CD1c-positive myeloid dendritic cell (primary cell): ENCODE data around the gene RXRA.
"Not testable (repeated sequence)": the region's sequence is repeated elsewhere in the genome, so short reads cannot be mapped to it uniquely, and the experiment has no call there.

ENCODE experiments used
- DNase-seq: peaks from one replicate; pipeline ENCODE4 v3.0.0-alpha.2; 2016; ENCODE audit errors: extremely low spot score

Gene RXRA

DNA sequence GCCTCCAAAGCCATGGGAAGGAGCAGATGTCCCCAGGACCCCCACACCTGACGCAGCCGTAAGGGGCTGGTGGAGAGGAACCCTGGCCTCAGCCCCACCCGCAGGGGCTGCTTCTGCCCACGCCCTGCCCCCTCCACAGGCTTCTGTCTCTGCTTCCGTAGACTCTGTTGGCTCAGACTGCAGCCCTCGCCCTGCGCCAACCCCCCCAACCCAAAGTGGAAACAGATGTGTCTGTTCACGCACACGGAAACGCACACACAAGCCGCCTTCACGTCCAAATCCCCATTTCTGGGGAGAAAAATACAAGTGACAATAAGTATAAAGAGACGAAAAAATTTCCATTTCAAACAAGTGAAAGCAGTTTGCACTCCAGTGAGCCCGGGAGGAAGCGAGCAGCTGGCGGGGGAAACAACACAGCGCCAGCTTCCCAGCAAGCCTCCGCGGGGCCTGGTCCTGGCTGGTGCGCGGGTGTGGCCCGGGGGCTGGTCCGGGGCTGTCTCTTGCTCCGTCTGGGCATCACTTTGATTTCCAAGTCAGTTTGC lies 32.6 kb upstream of the RXRA start:
- peak; percentile 38 for DNase-seq

DNA sequence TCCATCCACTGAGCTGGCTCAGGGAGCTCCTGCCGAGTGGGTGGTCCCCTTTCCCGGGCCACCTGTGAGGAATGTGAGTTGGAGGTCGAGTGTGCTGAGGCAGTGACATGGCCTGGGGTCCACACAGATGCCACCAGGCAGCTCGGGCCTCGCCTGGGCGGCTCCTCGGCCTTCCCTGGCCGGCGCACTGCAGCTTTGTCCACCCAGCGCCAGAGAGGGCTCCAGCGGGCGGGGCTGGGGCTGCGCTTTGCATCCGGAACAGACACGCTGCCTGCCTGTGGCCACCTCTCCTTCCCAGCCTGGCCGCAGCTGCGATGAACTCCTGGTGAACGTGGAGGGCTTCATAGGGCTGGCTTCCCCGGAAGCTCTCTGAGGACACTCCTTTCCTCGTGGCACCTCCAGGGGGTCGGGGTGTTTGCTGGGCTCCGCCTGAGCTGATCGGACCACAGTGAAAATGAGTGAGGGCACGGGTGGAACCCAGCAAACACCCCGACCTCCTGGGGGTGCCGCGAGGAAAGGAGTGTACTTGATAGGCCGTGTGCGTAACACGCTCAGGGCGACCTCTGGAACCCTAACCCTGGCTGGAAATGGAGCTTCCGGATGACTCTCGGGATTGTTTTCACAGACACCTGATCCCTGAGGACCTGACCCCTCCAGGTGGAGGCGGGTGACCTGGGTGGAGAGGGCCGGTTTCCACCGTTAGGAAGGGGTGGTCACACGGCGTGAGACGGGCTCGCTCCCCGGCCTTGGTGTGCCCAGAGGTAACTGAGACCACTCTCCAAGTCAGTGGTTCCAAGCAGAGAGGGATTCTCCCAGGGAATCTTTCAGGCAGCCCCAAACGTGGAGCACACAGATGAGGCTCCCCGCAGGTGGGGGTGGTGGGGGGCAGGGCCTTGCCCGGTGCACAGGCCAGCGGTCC lies 31.8 kb upstream of the RXRA start:
- DNase-seq, result no peak

DNA sequence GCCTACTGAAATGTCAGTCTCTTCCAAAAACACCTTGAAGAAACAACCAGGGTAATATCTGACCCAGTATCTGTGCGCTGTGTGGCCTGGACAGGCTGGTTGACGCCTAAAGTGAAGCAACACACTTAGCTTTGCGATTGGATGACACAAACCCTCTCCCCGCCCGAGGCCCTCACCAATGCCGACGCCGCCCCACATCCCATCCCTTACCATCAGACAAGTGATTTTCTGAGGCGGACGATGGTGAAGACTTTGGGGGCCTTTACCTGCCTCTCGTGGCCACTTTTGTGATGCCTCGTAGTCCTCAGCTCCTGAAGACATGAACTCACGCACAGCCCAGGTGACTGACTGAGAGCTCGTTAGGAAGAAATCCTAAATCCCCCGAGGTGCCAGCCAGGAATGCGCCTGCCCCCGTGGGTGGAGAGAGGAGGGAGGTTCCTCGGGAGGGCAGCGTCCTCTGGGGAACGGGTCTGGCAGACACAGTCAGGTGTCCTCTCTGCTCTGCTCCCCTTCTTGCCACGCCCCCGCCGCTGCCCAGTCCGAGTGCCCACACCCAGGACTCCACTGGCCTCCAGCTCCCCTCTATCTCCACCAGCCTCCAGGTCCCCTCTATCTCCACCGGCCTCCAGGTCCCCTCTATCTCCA lies 31.0 kb upstream of the RXRA start:
- DNase-seq, result no peak

DNA sequence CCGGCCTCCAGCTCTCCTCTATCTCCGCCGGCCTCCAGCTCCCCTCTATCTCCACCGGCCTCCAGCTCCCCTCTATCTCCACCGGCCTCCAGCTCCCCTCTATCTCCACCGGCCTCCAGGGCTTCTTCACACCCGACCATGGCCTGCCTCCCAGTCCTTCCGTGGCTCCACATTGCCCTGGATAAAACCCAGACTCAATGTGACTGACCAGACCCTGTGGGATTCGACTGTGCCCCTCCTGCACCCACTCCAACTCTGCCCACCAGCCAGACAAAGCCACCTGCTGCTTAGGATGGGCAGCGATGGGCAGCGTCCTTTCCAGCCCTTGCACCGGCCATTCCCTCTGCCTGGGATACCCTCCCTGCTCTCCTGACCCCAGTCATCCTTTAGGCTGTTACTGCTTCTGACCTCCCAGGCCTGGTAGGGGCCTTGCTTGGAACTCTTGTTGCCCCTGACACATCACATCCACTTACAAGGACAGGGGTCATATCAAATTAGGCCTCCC lies 30.5 kb upstream of the RXRA start:
- no peak for DNase-seq

DNA sequence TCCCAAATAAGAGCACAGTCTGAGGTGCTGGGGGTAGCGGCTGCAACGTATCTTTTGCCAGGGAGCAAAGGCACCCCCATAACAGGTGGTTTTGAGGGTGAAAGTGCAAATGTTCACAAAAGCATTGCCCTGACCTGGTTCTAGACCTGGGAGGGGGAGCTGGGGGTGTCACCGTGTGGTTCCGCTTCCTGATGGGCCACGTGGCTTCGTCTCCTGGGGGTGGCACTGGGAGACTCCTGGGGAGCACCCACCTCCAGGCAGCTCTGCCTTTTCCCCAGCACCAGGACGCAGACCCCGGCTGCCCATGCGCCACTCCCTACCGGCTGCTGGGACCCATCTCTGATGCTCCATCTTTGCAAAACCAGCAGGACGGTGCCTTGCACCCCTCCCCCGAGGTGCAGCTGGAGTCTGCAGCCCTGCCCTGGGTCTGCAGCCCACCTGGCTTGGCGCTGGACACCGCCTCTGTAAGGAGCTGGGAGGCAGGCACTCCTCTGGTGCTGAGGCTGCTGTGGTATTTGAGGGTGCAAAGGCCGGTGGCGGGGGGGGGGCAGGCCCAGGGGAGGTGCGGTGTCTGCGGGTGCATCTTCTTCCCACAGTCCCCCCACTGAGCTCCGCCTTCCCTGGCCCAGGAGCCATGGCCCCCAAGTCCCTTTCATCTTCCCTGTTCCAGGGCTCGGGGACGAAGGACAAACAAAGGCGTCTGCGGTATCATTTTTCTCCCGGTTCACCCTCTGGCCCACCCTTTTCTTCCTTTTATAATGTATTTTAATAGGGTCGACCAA lies 29.8 kb upstream of the RXRA start:
- DNase-seq, result no peak

DNA sequence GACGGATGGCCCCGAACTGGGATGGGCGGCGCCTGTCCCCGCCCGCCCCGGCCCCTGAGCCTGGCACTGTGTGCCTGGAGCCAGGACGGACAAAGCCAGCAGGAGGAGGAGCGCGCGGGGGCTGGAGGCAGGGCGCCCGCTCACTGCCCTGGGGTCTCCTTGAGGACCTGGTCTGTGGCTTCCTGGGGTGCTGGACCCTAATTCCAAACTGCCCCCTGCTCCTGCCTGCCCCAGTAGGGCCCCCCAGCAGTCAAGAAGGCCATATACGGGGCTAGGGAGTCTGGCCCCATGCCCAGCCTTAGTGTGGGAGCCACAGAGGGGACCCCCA lies 29.2 kb upstream of the RXRA start:
- no peak for DNase-seq

DNA sequence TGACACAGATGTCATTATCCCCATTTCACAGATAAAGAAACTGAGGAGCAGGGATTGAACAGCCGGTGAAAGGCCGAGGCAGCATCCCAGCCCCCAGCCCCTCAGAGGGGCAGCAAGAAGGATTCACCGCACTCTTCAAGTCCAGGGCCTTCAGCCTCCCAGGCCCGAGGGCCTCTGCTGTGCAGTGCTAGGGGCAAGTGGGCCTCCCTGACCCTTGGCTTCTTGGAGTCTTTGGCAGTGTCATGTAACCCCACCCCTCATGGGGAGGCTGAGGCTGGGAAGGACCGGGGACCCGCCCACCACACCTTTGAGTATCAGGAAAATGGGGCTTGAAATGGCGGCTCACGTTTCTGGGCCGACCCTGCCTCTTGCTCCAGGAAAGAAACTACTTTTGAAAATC lies 28.7 kb upstream of the RXRA start:
- no peak for DNase-seq

DNA sequence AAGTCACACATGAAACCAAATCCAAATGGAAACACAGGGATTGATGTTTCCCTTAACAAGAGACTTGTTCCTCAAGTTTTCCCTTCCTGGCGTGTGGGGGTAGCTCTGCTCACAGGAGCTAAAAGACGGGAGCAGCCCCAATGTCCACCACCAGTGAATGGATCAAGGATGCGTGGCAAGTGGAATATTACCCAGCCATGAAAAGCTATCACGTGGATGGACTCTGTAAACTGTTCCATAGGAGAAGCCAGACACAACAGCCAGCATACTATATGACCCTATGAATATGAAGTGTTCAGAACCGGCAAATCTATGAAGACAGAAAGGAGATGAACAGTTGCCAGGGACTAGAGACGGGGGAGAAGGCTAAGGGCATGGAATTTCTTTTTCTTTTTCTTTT lies 28.3 kb upstream of the RXRA start:
- no peak for DNase-seq

DNA sequence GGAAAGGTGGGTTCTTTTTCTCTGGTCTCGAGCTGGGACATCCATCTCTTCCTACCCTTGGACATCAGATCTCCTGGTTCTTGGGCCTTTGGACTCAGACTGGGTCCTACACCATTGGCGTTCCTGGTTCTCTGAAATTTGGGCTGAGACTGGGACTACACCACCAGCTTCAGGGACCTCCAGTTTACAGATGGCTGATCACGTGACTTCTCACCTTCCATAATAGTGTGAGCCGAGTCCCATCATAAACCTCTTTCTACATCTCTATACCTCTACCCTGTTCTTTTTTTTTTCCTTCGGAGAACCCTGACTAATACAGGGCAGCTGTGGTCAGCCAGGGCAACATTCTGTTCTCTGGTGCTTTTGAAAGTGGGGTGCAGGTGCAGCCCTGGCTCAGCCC lies 27.2 kb upstream of the RXRA start:
- DNase-seq, result no peak

DNA sequence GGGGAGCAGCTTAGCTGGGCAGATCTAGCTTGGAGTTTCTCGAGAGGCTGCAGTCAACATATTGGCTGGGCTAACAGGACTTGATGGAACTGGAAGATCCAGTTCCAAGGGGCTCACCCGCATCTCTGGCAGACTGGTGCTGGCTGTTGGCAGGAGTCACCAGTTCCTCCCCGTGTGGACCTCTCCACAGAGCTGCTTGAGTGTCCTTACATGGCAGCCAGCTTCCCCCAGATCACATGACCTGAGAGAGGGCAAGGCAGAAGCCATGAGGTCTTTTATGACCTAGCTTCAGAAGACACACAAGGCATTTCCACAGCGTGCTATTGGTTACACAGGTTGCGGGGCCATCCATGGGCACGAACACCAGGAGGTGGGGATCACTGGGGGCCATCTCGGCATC lies 26.4 kb upstream of the RXRA start:
- DNase-seq, result no peak

DNA sequence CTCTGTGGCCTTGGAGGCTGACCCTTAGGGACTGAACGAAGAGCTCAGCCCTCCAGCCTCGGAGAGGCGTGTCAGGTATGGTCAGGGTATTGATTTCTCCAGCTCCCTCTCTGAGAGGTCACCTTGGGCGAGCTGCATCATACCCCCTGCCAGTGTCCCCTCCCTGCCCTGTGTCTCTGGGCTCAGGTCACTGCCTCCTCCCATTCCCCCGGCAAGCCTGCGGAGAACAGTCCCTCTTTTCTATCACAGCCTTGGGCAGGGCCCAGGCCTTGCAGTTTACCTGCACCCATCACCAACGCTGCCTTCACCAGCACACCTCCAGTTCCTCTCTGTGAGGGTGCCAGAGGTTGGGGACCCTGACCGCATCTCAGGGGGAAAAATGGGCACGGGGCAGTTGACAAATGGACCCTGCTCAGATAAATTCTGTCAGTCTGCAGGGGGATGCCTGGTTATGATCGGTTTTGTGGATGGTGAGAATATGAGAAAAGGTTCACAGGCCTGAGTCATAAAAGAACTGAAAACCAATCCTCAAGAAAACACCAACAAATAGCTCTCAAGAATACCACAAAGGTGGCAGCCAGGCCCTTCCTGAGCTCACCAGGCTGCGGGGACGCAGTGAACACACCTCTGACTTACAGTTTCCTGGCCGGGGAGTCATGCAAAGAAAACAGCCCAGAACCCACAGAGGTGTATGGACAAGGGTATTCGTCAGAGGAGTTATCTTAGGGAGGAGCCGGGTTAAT lies 24.7 kb upstream of the RXRA start:
- DNase-seq, result no peak

DNA sequence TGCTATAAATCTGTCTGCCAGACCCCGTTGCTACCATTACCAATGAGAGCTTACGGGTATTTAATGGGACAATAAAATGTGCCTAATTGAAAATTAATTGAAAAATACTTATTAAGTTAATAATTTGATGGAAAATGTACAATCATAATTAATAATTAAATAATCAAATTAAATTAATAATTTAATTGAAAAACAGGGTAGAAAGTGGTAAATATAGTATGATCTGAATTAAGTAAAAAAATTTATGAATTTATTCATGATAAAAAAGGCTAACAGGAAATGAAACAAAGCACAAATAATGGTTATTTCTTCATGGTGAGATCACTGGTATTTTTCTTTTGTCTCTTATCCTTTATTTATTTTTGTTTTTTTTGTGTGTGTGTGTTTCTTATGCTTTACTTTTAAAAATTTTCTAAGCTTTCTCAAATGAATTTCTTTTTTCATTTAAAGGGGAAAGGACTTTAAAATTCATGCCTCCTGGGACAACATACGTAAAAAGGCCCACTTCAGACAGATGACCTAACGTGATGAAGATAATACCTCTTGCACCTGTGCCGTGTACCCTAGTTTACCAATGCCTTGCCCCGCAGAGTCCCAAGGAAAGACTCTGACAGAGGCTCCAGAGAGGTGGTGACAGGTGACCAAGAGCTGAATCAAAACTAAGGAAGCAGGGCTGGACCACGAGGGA lies 24.0 kb upstream of the RXRA start:
- DNase-seq, result no peak

DNA sequence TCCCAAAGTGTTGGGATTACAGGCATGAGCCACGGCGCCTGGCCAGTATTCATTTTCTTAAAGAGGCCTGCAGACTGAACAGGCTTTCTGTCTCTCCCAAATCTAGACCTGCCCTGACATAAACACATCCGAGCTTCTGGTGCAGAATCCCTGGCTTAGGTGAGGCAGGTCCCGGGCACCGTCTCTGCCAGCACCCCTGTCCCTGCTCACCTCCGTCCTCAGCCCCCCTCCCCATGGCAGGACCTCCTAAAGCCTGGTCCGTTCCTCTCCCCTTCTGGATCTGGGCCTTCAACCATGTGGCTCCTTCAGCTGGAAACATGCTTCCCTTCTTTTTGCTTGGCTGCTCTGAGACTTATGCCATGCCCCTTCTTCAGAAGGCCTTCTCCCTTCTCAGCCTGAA lies 22.7 kb upstream of the RXRA start:
- no peak for DNase-seq

DNA sequence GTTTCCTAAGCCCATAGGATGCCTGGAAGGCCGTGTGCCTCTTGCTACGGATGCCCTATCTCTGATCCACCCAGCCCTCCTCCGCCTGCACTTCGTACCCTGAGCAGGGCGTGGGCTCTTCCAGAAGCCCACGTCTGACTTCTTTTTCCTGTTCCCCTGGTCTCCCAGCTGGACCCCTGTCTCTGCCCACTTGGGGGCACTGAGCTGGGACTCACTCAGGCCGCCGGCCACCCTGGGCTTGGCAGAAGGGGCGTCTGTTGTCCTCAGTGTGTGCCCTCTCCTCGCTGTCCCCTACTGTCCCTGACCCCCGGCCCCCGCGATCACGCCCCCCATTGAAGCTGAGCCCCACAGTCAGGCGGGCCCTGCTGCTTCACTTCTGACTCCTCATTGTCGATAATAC lies 22.0 kb upstream of the RXRA start:
- DNase-seq, result no peak

DNA sequence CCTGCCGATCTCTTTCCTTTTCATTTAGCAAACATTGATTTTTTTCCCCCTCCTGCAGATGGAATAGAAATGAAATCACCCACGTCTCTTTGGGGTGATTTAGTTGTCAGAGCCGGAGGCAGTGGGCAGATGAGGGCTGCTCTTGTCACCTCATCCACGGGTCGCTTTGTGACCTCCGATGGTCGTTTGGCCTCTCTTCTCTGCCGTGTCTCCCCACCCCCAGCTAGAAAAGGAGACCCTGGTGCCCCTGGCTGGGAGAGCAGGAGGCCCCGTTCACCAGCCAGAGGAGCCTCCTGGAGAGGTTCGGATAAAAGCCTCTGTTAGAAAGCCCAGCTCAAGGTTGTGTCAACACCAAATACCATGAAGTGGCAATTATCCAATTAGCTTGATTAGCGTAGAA lies 21.6 kb upstream of the RXRA start:
- no peak for DNase-seq

DNA sequence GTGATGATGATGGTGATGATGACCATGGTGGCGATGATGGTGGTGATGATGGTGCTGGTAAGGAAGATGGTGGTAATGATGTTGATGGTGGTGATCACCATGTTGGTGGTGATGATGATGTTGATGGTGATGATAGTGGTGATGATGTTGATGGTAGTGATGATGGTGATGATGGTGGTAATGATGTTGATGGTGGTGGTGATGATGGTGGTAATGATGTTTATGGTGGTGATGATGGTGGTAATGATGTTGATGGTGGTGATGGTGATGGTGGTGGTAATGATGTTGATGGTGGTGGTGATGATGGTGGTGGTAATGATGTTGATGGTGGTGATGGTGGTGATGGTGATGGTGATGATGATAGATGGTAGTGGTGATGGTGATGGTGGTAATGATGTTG lies 20.7 kb upstream of the RXRA start:
- DNase-seq, result no peak

DNA sequence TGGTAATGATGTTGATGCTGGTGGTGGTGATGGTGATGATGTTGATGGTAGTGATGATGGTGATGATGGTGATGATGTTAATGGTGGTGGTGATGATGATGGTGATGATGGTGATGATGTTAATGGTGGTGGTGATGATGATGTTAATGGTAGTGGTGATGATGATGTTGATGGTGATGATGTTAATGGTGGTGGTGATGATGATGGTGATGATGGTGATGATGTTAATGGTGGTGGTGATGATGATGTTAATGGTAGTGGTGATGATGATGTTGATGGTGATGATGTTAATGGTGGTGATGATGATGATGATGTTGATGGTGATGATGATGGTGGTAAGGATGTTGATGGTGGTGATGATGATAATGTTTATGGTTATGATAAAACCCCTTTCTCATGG lies 20.2 kb upstream of the RXRA start:
- DNase-seq, result not testable (repeated sequence)

DNA sequence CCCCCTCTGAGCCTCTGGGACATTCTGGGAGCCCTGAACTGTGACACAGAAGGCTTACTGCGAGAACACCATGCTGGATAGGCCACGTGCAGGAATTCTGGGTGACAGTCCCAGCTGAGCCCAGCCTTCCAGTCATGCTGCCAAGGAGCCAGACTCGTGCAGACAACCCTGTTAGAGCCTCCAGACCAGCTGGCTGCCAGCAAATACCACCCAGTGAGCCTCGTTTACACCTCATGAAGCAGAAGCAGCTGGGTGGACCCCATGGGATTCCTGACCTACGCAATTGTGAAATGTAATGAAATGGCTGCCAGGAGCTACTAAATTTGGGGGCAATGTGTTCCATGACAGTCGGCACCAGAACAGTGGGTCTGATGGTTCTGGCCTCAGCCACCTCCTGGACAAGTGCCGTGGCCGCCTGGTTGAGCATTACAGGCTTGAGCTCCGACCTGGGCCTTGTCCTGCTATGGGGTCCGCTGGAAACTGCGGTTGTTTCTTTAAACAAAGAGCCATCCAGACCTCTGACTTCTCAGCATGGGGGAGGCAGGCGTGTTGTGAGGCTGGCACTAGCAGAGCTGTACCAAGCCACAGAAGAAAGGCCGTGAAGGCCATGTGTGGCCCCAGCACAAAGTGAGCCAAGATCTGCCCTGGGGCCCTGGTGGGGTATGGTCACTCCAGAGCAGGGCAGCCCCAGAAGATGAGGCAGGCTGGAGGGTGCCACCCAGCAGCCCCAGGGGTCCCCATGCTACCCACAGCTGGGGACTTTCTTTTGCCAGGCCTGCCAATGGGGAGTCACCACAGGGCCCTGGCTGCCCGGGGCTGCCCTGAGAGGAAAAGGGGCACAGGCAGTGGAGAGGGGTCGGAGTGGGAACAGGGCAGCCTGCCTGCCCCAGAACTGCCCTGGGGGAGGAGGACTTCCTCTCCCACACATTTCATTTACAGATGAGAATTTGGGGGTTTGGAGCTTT lies 19.3 kb upstream of the RXRA start:
- no peak for DNase-seq

DNA sequence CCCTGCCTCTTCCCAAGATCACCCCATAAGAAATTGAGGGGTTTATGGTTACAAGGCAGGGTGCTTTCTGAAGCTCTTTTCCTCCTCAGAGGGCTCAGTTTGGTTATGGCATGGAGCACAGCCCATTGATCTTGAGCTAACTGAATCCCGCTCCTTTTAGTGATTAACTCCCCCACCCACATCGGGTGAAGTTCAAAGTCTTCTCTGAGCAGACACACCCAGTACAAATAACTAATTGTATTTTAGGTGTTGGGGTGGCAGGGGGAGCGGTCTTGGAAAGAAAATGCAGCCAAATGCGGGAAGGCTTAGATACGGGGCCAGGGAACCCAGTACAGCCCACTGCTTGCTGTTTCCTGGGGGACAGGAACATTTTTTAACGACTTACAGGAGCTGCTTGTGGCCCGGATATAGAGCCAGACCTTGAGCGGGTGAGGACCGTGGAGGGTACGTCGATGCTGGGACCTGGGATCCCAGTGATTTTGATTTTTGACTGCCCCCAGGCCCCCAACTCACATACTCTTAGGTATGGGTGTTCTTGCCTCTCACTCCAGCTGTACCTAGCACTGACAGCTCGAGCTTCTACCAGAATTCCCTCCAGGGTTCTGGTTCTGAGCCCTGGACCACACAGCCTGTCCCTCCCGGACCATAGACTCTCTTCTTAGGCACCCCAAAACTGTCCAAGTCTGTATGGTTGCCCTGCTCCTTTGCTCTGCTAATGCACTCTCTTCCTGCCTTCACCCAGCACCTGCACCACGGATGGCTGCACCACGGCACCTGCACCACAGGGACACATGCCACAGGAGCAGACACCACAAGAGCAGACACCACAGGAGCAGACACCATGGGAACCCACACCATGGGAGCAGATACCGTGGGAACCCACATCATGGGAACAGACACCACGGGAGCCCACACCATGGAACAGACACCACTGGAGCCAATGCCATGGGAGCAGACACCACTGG lies 18.3 kb upstream of the RXRA start:
- no peak for DNase-seq
